ENCODE measurements around the gene POT1. TPM values are rescaled to one million over a fixed set of nuclear protein-coding genes. Genes with fewer than 3 reads are reported as not detected.

Gene POT1
- total RNA-seq, 1 experiment from 2014 or later: 21.6 TPM

- CTCF ChIA-PET: no interaction called here
- no peaks in the 10 kb centered on the region for H3K36me3 ChIP-seq (ENCODE audit: control insufficient read depth, insufficient read depth, low read length)
- intact Hi-C loops (cut with micrococcal nuclease; ENCODE audit: unreplicated experiment): no loop called here
- H3K27ac Mint-ChIP-seq (ENCODE audit: unreplicated experiment): no peak overlapping the region
- no TSS peak for BruUV-seq (replicated peaks)
- TF ChIP-seq CTCF (IDR thresholded peaks at IDR 0.05; ENCODE audit: insufficient read depth in 1 of 2, low read depth in 1 of 2, low read length in 1 of 2, severe bottlenecking in 1 of 2, unreplicated experiment in 1 of 2): no peak
- H3K4me1 ChIP-seq: peaks cover 5% of the 10 kb centered on the region
- no peaks in the 10 kb centered on the region for H3K9me3 ChIP-seq
- H3K4me3 ChIP-seq (ENCODE audit: low read depth, low read length): no peak overlapping the region
- peaks cover 6% of the 10 kb centered on the region for H3K36me3 Mint-ChIP-seq (ENCODE audit: insufficient read depth, unreplicated experiment)
- H3K27me3 Mint-ChIP-seq (ENCODE audit: insufficient read depth, unreplicated experiment): no peaks in the 10 kb centered on the region
- POLR2A ChIA-PET: no interaction called here
- H3K27me3 ChIP-seq (replicated peaks; ENCODE audit: control insufficient read depth, insufficient read depth, low read length): no peaks in the 10 kb centered on the region
- no peaks in the 10 kb centered on the region for H3K9me3 Mint-ChIP-seq (ENCODE audit: unreplicated experiment)
- no peak for DNase-seq
- H3K4me3 Mint-ChIP-seq (ENCODE audit: unreplicated experiment): no peak overlapping the region
- no peaks in the 10 kb centered on the region for H3K4me1 Mint-ChIP-seq (ENCODE audit: low read depth, unreplicated experiment)
Observed at GRCh38 chr7:124924906-124925305, 4.7 kb downstream of the POT1 start.

GRCh38 chr7:124922200-124922599, 7.4 kb downstream of the POT1 start:
- no peaks in the 10 kb centered on the region for H3K4me1 Mint-ChIP-seq (ENCODE audit: low read depth, unreplicated experiment)
- intact Hi-C loops (cut with micrococcal nuclease; ENCODE audit: unreplicated experiment): no loop called here
- Histone ChIP-seq H3K4me3 (ENCODE audit: low read depth, low read length) (no peak overlapping the region), H3K9me3 (no peaks in the 10 kb centered on the region), H3K27me3 (replicated peaks; ENCODE audit: control insufficient read depth, insufficient read depth, low read length) (no peaks in the 10 kb centered on the region), H3K4me1 (no peaks in the 10 kb centered on the region), H3K36me3 (ENCODE audit: control insufficient read depth, insufficient read depth, low read length) (no peaks in the 10 kb centered on the region)
- no peaks in the 10 kb centered on the region for H3K36me3 Mint-ChIP-seq (ENCODE audit: insufficient read depth, unreplicated experiment)
- POLR2A ChIA-PET: no interaction called here
- no peak overlapping the region for H3K27ac Mint-ChIP-seq (ENCODE audit: unreplicated experiment)
- no peak overlapping the region for H3K4me3 Mint-ChIP-seq (ENCODE audit: unreplicated experiment)
- TF ChIP-seq CTCF (IDR thresholded peaks at IDR 0.05; ENCODE audit: insufficient read depth in 1 of 2, low read depth in 1 of 2, low read length in 1 of 2, severe bottlenecking in 1 of 2, unreplicated experiment in 1 of 2): no peak
- CTCF ChIA-PET: no interaction called here
- DNase-seq: no peak
- no peaks in the 10 kb centered on the region for H3K9me3 Mint-ChIP-seq (ENCODE audit: unreplicated experiment)
- no peaks in the 10 kb centered on the region for H3K27me3 Mint-ChIP-seq (ENCODE audit: insufficient read depth, unreplicated experiment)
- no TSS peak for BruUV-seq (replicated peaks)

GRCh38 chr7:124919841-124920240, 9.8 kb downstream of the POT1 start:
- Mint-ChIP-seq H3K4me1 (ENCODE audit: low read depth, unreplicated experiment) (no peaks in the 10 kb centered on the region), H3K27me3 (ENCODE audit: insufficient read depth, unreplicated experiment) (no peaks in the 10 kb centered on the region), H3K36me3 (ENCODE audit: insufficient read depth, unreplicated experiment) (no peaks in the 10 kb centered on the region), H3K27ac (ENCODE audit: unreplicated experiment) (no peak overlapping the region), H3K9me3 (ENCODE audit: unreplicated experiment) (no peaks in the 10 kb centered on the region), H3K4me3 (ENCODE audit: unreplicated experiment) (no peak overlapping the region)
- no peak overlapping the region for H3K4me3 ChIP-seq (ENCODE audit: low read depth, low read length)
- TF ChIP-seq CTCF (IDR thresholded peaks at IDR 0.05; ENCODE audit: insufficient read depth in 1 of 2, low read depth in 1 of 2, low read length in 1 of 2, severe bottlenecking in 1 of 2, unreplicated experiment in 1 of 2): no peak
- H3K36me3 ChIP-seq (ENCODE audit: control insufficient read depth, insufficient read depth, low read length): no peaks in the 10 kb centered on the region
- H3K9me3 ChIP-seq: no peaks in the 10 kb centered on the region
- no peak for DNase-seq
- H3K27me3 ChIP-seq (replicated peaks; ENCODE audit: control insufficient read depth, insufficient read depth, low read length): no peaks in the 10 kb centered on the region
- H3K4me1 ChIP-seq: no peaks in the 10 kb centered on the region
- BruUV-seq (replicated peaks): no TSS peak
- ChIA-PET CTCF (no interaction called here), POLR2A (no interaction called here)
- intact Hi-C loops (cut with micrococcal nuclease; ENCODE audit: unreplicated experiment): no loop called here

Measured in Caco-2 (cell line).